ENCODE measurements around the gene CCDC47. TPM values are rescaled to one million over a fixed set of nuclear protein-coding genes. Genes with fewer than 3 reads are reported as not detected.

Gene CCDC47
- total RNA-seq, 1 experiment from 2014 or later = 79.4 TPM

- no peaks in the 10 kb centered on the region for H3K79me2 ChIP-seq (ENCODE audit: insufficient read depth, low read length)
- H3K14ac ChIP-seq (ENCODE audit: insufficient read depth, low read length) = no peak overlapping the region
- no peaks in the 10 kb centered on the region for H3K4me1 ChIP-seq (ENCODE audit: insufficient read depth, low read length)
- H4K8ac ChIP-seq (replicated peaks; ENCODE audit: insufficient read length, low read depth, low read length) = no peak overlapping the region
- no peak overlapping the region for H3K18ac ChIP-seq (ENCODE audit: insufficient read length, low read depth, low read length)
- no peak overlapping the region for H3K23ac ChIP-seq (ENCODE audit: insufficient read length, low read depth, low read length)
- Mint-ChIP-seq H3K4me3 (no peak overlapping the region), H3K9me3 (no peaks in the 10 kb centered on the region), H3K36me3 (ENCODE audit: insufficient read depth in 1 of 3, low read depth in 3 of 3) (peaks cover 48 to 100% (median 97%) of the 10 kb centered on the region in 3 experiments), H3K4me1 (no peaks in the 10 kb centered on the region), H3K27ac (peak overlapping the region in 1 of 3 experiments; percentile 23; a peak in 2 of 7 replicates), H3K27me3 (ENCODE audit: low read depth) (no peaks in the 10 kb centered on the region; the same call in 1 of the 2 replicates)
- no peak overlapping the region for H2BK120ac ChIP-seq (ENCODE audit: low read depth, low read length, poor library complexity, severe bottlenecking)
- no peak overlapping the region for H4K91ac ChIP-seq (ENCODE audit: insufficient read length, low read depth, low read length)
- no peak overlapping the region for H2AK5ac ChIP-seq (ENCODE audit: insufficient read length, low read length)
- H2BK12ac ChIP-seq (ENCODE audit: insufficient read length, low read depth, low read length) = no peak overlapping the region
- DNase-seq = no peak
- H2BK5ac ChIP-seq (ENCODE audit: insufficient read length, low read length) = no peak overlapping the region
- H3T11ph ChIP-seq (ENCODE audit: low read length) = no peak overlapping the region
- TF ChIP-seq CTCF (conservative IDR thresholded peaks at IDR 0.05) = no peak
- no peak overlapping the region for H3K56ac ChIP-seq (ENCODE audit: insufficient read length, low read depth, low read length)
- H3K4me2 ChIP-seq (ENCODE audit: insufficient read depth, insufficient read length, low read length) = no peak overlapping the region
- H3K27ac ChIP-seq (ENCODE audit: insufficient read length, low read depth, low read length) = no peak overlapping the region
- no peak overlapping the region for H2BK15ac ChIP-seq (ENCODE audit: low read depth, low read length)
- no peaks in the 10 kb centered on the region for H4K20me1 ChIP-seq (ENCODE audit: control insufficient read depth, insufficient read depth, insufficient read length)
- no peaks in the 10 kb centered on the region for H3K23me2 ChIP-seq (ENCODE audit: insufficient read length, low read depth, low read length, poor library complexity, severe bottlenecking)
- H3K79me1 ChIP-seq (ENCODE audit: insufficient read depth, low read depth, low read length, poor library complexity, severe bottlenecking) = no peaks in the 10 kb centered on the region
- no peak overlapping the region for H4K5ac ChIP-seq (ENCODE audit: insufficient read length, low read depth, low read length)
- H3K27me3 ChIP-seq (ENCODE audit: insufficient read depth, low read length) = no peaks in the 10 kb centered on the region
- H3K4ac ChIP-seq (ENCODE audit: low read depth, low read length) = no peak overlapping the region
- no peak overlapping the region for H2BK20ac ChIP-seq (ENCODE audit: low read depth, low read length, poor library complexity, severe bottlenecking)
- H3K9ac ChIP-seq (ENCODE audit: extremely low read depth, insufficient read length, low read length) = no peak overlapping the region
- no peak overlapping the region for H2AFZ ChIP-seq (ENCODE audit: low read length)
- WGBS (ENCODE audit: extremely low coverage, insufficient read length, low lambda C conversion rate) = no CpG with 5 or more reads among the region's 27 CpGs
- H3K9me3 ChIP-seq (ENCODE audit: control insufficient read depth, low read depth, low read length) = no peaks in the 10 kb centered on the region
These were observed 44.5 kb upstream of the CCDC47 start for GRCh38 chr17:63817736-63818385.
